Sigmoid colon (tissue), 4 donors: ENCODE results near the gene SCO2.

Experiments
- EP300 ChIP-seq, 4 donors: sonication (generic); formaldehyde crosslinking; IDR thresholded peaks; one replicate each; pipeline ENCODE4 v1.6.1; 2017; ENCODE audit warnings: antibody characterized with exemption in 4 of 4
- POLR2A ChIP-seq, 2 donors: fragments of 450-650 bp; IDR thresholded peaks; one replicate each; pipeline ENCODE4 v1.6.1; 2016; ENCODE audit warnings: antibody characterized with exemption in 2 of 2, mild to moderate bottlenecking in 2 of 2, moderate library complexity in 2 of 2
- POLR2AphosphoS5 ChIP-seq, 4 donors: sonication (generic); formaldehyde crosslinking; IDR thresholded peaks; one replicate each; pipeline ENCODE4 v1.6.1; 2017; ENCODE audit warnings: antibody characterized with exemption in 4 of 4
- TF ChIP-seq, protein P1 (sequence below), 4 experiments: fragments of 450-650 bp in 3 of 4; fragments of 200-600 bp in 1 of 4; IDR thresholded peaks; one replicate each; pipeline ENCODE4 v1.5.1; 2016 to 2019; ENCODE audit warnings: antibody characterized with exemption in 4 of 4, mild to moderate bottlenecking in 3 of 4, moderate library complexity in 2 of 4

DNA sequence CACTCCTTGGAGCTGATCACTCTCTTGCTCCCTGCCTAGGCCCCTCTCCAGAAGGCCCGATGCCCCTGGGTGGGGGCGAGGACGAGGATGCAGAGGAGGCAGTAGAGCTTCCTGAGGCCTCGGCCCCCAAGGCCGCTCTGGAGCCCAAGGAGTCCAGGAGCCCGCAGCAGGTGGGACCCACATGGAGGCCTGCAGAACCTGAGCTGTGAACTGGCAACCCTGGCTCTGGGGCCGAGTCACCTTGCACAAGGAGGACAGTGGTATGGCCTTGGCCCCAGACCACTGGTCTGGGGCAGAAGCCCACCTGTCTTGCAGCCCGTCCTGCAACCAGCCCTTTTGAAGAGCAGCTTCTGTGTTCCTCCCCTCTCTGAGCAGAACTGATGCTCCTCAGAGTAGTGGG, 6.2 kb downstream of the SCO2 start:
- TF ChIP-seq, protein P1, sequence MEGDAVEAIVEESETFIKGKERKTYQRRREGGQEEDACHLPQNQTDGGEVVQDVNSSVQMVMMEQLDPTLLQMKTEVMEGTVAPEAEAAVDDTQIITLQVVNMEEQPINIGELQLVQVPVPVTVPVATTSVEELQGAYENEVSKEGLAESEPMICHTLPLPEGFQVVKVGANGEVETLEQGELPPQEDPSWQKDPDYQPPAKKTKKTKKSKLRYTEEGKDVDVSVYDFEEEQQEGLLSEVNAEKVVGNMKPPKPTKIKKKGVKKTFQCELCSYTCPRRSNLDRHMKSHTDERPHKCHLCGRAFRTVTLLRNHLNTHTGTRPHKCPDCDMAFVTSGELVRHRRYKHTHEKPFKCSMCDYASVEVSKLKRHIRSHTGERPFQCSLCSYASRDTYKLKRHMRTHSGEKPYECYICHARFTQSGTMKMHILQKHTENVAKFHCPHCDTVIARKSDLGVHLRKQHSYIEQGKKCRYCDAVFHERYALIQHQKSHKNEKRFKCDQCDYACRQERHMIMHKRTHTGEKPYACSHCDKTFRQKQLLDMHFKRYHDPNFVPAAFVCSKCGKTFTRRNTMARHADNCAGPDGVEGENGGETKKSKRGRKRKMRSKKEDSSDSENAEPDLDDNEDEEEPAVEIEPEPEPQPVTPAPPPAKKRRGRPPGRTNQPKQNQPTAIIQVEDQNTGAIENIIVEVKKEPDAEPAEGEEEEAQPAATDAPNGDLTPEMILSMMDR (IDR thresholded peaks at IDR 0.05), result no peak
- TF ChIP-seq POLR2A (IDR thresholded peaks at IDR 0.05), result no peak
- TF ChIP-seq EP300 (IDR thresholded peaks at IDR 0.05), result no peak
- TF ChIP-seq POLR2AphosphoS5 (IDR thresholded peaks at IDR 0.05), result no peak
